Stomach (tissue), 9 donors: Measurements from ENCODE around the gene SYNDIG1. TPM values are rescaled to one million over a fixed set of nuclear protein-coding genes. Genes with fewer than 3 reads are reported as not detected.

Experiments
- DNase-seq, 2 donors: peaks; one replicate each; pipeline versions ENCODE4 v3.0.0 to v3.0.0-alpha.2; 2013 to 2019
- H3K27ac ChIP-seq, 5 donors: fragments of 200-600 bp in 4 of 5; sonication (generic) in 4 of 5; one replicate each; pipeline ENCODE4 v1.5.1; 2013 to 2019; ENCODE audit warnings: mild to moderate bottlenecking in 1 of 5, moderate library complexity in 1 of 5
- H3K27me3 ChIP-seq, 3 donors: fragments of 200-600 bp; sonication (generic); one replicate each; pipeline ENCODE4 v1.5.1; 2017 to 2019; ENCODE audit warnings: mixed run types in 1 of 3
- H3K36me3 ChIP-seq, 4 donors: fragments of 200-600 bp; sonication (generic); 1 replicate in 3 of 4; 2 replicates in 1 of 4; pipeline ENCODE4 v1.5.1; 2016 to 2019
- H3K4me1 ChIP-seq, 4 donors: fragments of 200-600 bp; sonication (generic); one replicate each; pipeline ENCODE4 v1.5.1; 2016 to 2019
- H3K4me3 ChIP-seq, 4 donors: fragments of 200-600 bp; sonication (generic) in 3 of 4; one replicate each; pipeline ENCODE4 v1.5.1; 2016 to 2019; ENCODE audit warnings: mild to moderate bottlenecking in 1 of 4
- H3K9me3 ChIP-seq, 4 donors: fragments of 200-600 bp; sonication (generic); one replicate each; pipeline ENCODE4 v1.5.1; 2016 to 2019
- CTCF ChIP-seq, 7 experiments: fragments of 450-650 bp in 4 of 7; fragments of 200-600 bp in 3 of 7; sonication (generic) in 3 of 7; IDR thresholded peaks; one replicate each; pipeline ENCODE4 v1.5.1; 2016 to 2019; ENCODE audit warnings: antibody characterized with exemption in 7 of 7, control low read depth in 2 of 7, mild to moderate bottlenecking in 1 of 7
- EP300 ChIP-seq: sonication (generic); formaldehyde crosslinking; IDR thresholded peaks from one replicate; pipeline ENCODE4 v1.6.1; 2017; ENCODE audit warnings: antibody characterized with exemption
- POLR2A ChIP-seq, 4 donors: fragments of 450-650 bp; IDR thresholded peaks; one replicate each; pipeline ENCODE4 v1.6.1; 2016; ENCODE audit warnings: antibody characterized with exemption in 4 of 4, control low read depth in 2 of 4, mild to moderate bottlenecking in 1 of 4, moderate library complexity in 1 of 4
- POLR2AphosphoS5 ChIP-seq, 3 donors: sonication (generic); formaldehyde crosslinking; IDR thresholded peaks; one replicate each; pipeline ENCODE4 v1.6.1; 2016; ENCODE audit warnings: antibody characterized with exemption in 3 of 3
- WGBS, 5 donors: extraction: QIAGEN DNeasy Blood & Tissue Kit in 3 of 5; methylation state at CpG; one replicate each; pipeline versions ENCODE4 v1.1.5 to v1.1.7; 2013 to 2018; 5-methylcytosine and 5-hydroxymethylcytosine counted together
- intact Hi-C: fragments of 100-400 bp; cut with DNase I; formaldehyde crosslinking; loops from one replicate; pipeline ENCODE4 v1.15.1; 2023; ENCODE audit warnings: low total_unique reads
- polyA plus RNA-seq, 3 donors: library from polyadenylated mRNA; stranded (reverse); fragments of 200-250 nt; gene quantifications; one replicate each; pipeline ENCODE4 v1.2.3, GENCODE V29; 2013
- total RNA-seq, 5 donors: library from RNA; depleted of rRNA; stranded (reverse); fragments of >200 nt; gene quantifications; one replicate each; pipeline versions ENCODE4 v1.1.0 to v1.2.3, GENCODE V29; 2014 to 2016
- donor health status: healthy with polysubstance abuse.
- donor health status: Bipolar disorder and iron deficiency.
- donor health status: healthy.

Gene SYNDIG1
- total and polyA plus RNA-seq, 8 donors = 0.29 to 2.0 (median 0.89) TPM; not detected in 4

GRCh38 chr20:24431279-24432045, 38.0 kb upstream of the SYNDIG1 start:
- DNase-seq = no peak
- intact Hi-C loops = no loop called here
- WGBS, 5 donors = 55 to 74% (median 67%) methylated on average over 6 of the region's 6 CpGs

GRCh38 chr20:24432046-24432442, 37.4 kb upstream of the SYNDIG1 start:
- H3K36me3 ChIP-seq = no peaks in the 10 kb centered on the region
- TF ChIP-seq EP300 (no peak), POLR2A (IDR thresholded peaks at IDR 0.05) (no peak), CTCF (IDR thresholded peaks at IDR 0.05) (no peak), POLR2AphosphoS5 (IDR thresholded peaks at IDR 0.05) (no peak)
- H3K27me3 ChIP-seq = peaks cover 0 to 13% (median 0%) of the 10 kb centered on the region in 3 donors
- intact Hi-C loops = no loop called here
- H3K4me3 ChIP-seq = no peak overlapping the region
- H3K4me1 ChIP-seq = peaks cover 0 to 18% (median 0%) of the 10 kb centered on the region in 4 donors
- peak overlapping the region in 1 of 5 donors; percentile 56 for H3K27ac ChIP-seq
- WGBS, 5 donors = 11 to 29% (median 23%) methylated on average over 2 of the region's 2 CpGs
- no peaks in the 10 kb centered on the region for H3K9me3 ChIP-seq
- peak; percentile 59 to 85 for DNase-seq

More at GRCh38 chr20:24431279-24432045, 38.0 kb upstream of the SYNDIG1 start:
- H3K4me1 ChIP-seq = peaks cover 0 to 18% (median 0%) of the 10 kb centered on the region in 4 donors
- no peaks in the 10 kb centered on the region for H3K36me3 ChIP-seq
- peaks cover 0 to 13% (median 0%) of the 10 kb centered on the region in 3 donors for H3K27me3 ChIP-seq
- H3K9me3 ChIP-seq = no peaks in the 10 kb centered on the region
- H3K4me3 ChIP-seq = no peak overlapping the region
- peak overlapping the region in 1 of 5 donors; percentile 56 for H3K27ac ChIP-seq
- TF ChIP-seq POLR2AphosphoS5 (IDR thresholded peaks at IDR 0.05) (no peak), EP300 (no peak), CTCF (IDR thresholded peaks at IDR 0.05) (no peak), POLR2A (IDR thresholded peaks at IDR 0.05) (no peak)

GRCh38 chr20:24436160-24436559, 33.3 kb upstream of the SYNDIG1 start:
- H3K4me3 ChIP-seq = no peak overlapping the region
- H3K9me3 ChIP-seq = no peaks in the 10 kb centered on the region
- H3K36me3 ChIP-seq = no peaks in the 10 kb centered on the region
- no peak for DNase-seq
- 40 to 62% (median 46%) methylated on average over 2 of the region's 2 CpGs for WGBS, 5 donors
- peaks cover 0 to 18% (median 0%) of the 10 kb centered on the region in 4 donors for H3K4me1 ChIP-seq
- intact Hi-C loops = no loop called here
- H3K27ac ChIP-seq = no peak overlapping the region
- H3K27me3 ChIP-seq = no peaks in the 10 kb centered on the region
- TF ChIP-seq CTCF (IDR thresholded peaks at IDR 0.05) (no peak), POLR2A (IDR thresholded peaks at IDR 0.05) (no peak), POLR2AphosphoS5 (IDR thresholded peaks at IDR 0.05) (no peak), EP300 (no peak)

- Histone ChIP-seq H3K9me3 (no peaks in the 10 kb centered on the region), H3K27me3 (no peaks in the 10 kb centered on the region), H3K36me3 (no peaks in the 10 kb centered on the region), H3K4me3 (no peak overlapping the region), H3K27ac (no peak overlapping the region), H3K4me1 (peaks cover 0 to 6% (median 0%) of the 10 kb centered on the region in 4 donors)
- DNase-seq = peak in 1 of 2 donors; percentile 22
- intact Hi-C loops = no loop called here
- WGBS, 5 donors = 61 to 75% (median 72%) methylated on average over 8 of the region's 8 CpGs
- no peak for TF ChIP-seq POLR2A (IDR thresholded peaks at IDR 0.05)
- TF ChIP-seq EP300 = no peak
- no peak for TF ChIP-seq CTCF (IDR thresholded peaks at IDR 0.05)
- TF ChIP-seq POLR2AphosphoS5 (IDR thresholded peaks at IDR 0.05) = no peak
Measured at GRCh38 chr20:24437196-24438082, 32.0 kb upstream of the SYNDIG1 start.
